ENCODE measurements around the gene SCAND1. TPM values are rescaled to one million over a fixed set of nuclear protein-coding genes. Genes with fewer than 3 reads are reported as not detected.
"Not testable (repeated sequence)": the region's sequence is repeated elsewhere in the genome, so short reads cannot be mapped to it uniquely, and the experiment has no call there.

SCAND1 gene
- 10 to 100 TPM; 44.8 to 55.4 TPM for total RNA-seq

- DNase-seq (ENCODE audit: low spot score) (peak; percentile 99), ATAC-seq (peak; percentile 93 to 95)
- peak within 1 kb of the TSS; percentile 97 for H3K4me3 Mint-ChIP-seq
- no peaks in the 10 kb centered on the region for H3K36me3 Mint-ChIP-seq
- no peaks in the 10 kb centered on the region for H3K9me3 Mint-ChIP-seq
- peaks cover 9 to 19% of the 10 kb centered on the region in 2 donors for H3K4me1 Mint-ChIP-seq (ENCODE audit: low read depth in 2 of 2)
- peak within 1 kb of the TSS; percentile 97 to 98 for H3K27ac Mint-ChIP-seq
- H3K27me3 Mint-ChIP-seq: no peaks in the 10 kb centered on the region
These were observed at the start of gene SCAND1 for GRCh38 chr20:35954200-35954906. Gene SCAND1, minus strand, starts transcription at chr20:35954502. Its CDS starts 218 bp downstream, at chr20:35954284.

DNA sequence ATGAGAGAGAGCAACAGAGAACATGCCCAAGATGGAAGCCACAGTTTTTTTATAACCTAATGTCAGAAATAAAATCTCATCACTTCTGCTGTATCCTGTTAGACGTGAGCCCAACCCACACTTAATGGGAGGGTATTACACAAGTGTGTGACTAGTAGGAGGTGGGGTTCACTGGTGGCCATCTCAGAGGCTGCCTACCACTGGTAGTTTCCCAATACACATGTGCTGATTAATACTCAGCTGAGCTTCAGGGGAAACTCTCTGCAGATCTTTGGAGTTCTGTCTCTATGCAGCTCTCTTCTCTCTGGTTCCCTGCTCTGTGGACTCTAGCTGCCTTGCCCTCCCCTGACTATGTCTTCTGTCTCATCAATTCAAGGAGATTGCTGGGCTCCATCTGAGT lies 49.7 kb upstream of the SCAND1 start:
- no peak overlapping the region for H3K27ac Mint-ChIP-seq
- H3K9me3 Mint-ChIP-seq: no peaks in the 10 kb centered on the region
- H3K36me3 Mint-ChIP-seq: no peaks in the 10 kb centered on the region
- no peak for DNase-seq (ENCODE audit: low spot score)
- H3K4me3 Mint-ChIP-seq: no peak overlapping the region
- peaks cover 4 to 9% of the 10 kb centered on the region in 2 donors for H3K27me3 Mint-ChIP-seq
- peak; percentile 48 to 51 for ATAC-seq
- H3K4me1 Mint-ChIP-seq (ENCODE audit: low read depth in 2 of 2): no peaks in the 10 kb centered on the region

DNA sequence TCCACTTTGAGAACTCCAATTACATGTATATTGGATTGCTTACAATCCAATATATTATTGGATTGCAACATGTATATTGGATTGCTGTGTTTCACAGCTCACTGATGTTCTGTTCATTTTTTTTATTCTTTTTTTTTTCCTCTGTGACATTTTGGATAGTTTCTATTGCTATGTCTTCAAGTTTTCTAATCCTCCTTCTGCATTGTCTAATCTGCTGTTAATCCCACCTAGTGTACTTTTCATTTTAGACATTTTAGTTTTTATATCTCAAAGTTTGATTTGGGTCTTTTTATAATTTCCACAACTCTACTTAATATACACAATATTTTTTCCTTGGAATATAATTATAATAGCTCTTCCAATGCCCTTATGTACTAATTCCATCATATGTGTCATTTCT lies 48.6 kb upstream of the SCAND1 start:
- Mint-ChIP-seq H3K9me3 (no peaks in the 10 kb centered on the region), H3K4me1 (ENCODE audit: low read depth in 2 of 2) (no peaks in the 10 kb centered on the region), H3K36me3 (no peaks in the 10 kb centered on the region), H3K27me3 (peaks cover 4 to 9% of the 10 kb centered on the region in 2 donors), H3K27ac (no peak overlapping the region), H3K4me3 (no peak overlapping the region)
- DNase-seq (ENCODE audit: low spot score) (no peak), ATAC-seq (no peak)

DNA sequence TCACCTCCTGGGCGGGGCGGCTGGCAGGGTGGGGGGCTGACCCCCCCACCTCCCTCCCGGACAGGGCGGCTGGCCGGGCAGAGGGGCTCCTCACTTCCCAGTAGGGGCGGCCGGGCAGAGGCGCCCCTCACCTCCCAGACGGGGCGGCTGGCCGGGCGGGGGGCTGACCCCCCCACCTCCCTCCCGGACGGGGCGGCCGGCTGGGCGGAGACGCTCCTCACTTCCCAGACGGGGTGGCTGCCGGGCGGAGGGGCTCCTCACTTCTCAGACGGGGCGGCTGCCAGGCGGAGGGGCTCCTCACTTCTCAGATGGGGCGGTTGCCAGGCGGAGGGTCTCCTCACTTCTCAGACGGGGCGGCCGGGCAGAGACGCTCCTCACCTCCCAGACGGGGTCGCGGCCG lies 47.0 kb upstream of the SCAND1 start:
- H3K4me3 Mint-ChIP-seq; H3K27me3 Mint-ChIP-seq; H3K36me3 Mint-ChIP-seq; H3K4me1 Mint-ChIP-seq (ENCODE audit: low read depth in 2 of 2); H3K27ac Mint-ChIP-seq; ATAC-seq; H3K9me3 Mint-ChIP-seq; DNase-seq (ENCODE audit: low spot score): not testable (repeated sequence)

- not testable (repeated sequence) for H3K4me1 Mint-ChIP-seq (ENCODE audit: low read depth in 2 of 2); H3K27me3 Mint-ChIP-seq; H3K9me3 Mint-ChIP-seq; DNase-seq (ENCODE audit: low spot score); H3K36me3 Mint-ChIP-seq; ATAC-seq; H3K4me3 Mint-ChIP-seq; H3K27ac Mint-ChIP-seq
These were observed 42.2 kb upstream of the SCAND1 start for GRCh38 chr20:35996492-35996891.

- DNase-seq (ENCODE audit: low spot score): peak; percentile 64
- peak; percentile 66 to 72 for ATAC-seq
- Mint-ChIP-seq H3K9me3 (no peaks in the 10 kb centered on the region), H3K27me3 (peaks cover 0 to 5% of the 10 kb centered on the region in 2 donors), H3K36me3 (no peaks in the 10 kb centered on the region), H3K27ac (no peak overlapping the region), H3K4me3 (no peak overlapping the region), H3K4me1 (ENCODE audit: low read depth in 2 of 2) (peaks cover 0 to 4% of the 10 kb centered on the region in 2 donors)
These were observed 40.7 kb upstream of the SCAND1 start for GRCh38 chr20:35994994-35995453.

DNA sequence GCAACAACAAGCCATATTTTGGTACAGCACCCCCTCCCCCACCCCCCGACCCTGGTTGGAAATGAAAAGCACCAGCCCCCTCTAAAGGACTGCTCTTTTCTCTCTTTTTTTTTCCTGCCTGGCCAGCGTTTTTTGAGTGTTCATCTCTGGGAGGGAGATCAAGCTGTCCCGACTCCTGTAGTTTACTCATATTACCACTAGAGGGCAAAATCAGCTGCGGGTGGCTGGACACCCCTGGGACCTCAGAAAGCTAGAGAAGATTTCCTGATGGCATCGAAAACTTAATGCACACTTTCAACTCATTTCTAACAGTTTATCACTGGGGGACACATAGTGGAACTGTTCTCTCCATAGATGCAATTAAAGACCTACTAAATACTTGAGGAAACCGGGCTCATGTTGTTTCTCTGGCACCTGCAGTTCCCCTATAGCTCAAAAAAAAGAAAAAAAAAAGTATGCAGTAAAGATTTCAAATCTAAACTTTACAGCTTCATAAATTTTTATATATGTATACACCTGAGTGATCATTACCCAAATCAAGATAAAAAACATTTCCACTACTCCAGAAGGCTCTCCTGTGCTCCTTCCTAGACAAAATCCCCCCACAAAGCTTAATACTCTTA lies 38.5 kb upstream of the SCAND1 start:
- Mint-ChIP-seq H3K4me1 (ENCODE audit: low read depth in 2 of 2) (peaks cover 0 to 4% of the 10 kb centered on the region in 2 donors), H3K36me3 (no peaks in the 10 kb centered on the region), H3K4me3 (no peak overlapping the region), H3K27ac (no peak overlapping the region), H3K9me3 (no peaks in the 10 kb centered on the region), H3K27me3 (peaks cover 15% of the 10 kb centered on the region in 2 donors)
- DNase-seq (ENCODE audit: low spot score) (peak; percentile 69), ATAC-seq (peak; percentile 71 to 79)

- Mint-ChIP-seq H3K4me1 (ENCODE audit: low read depth in 2 of 2) (peaks cover 0 to 8% of the 10 kb centered on the region in 2 donors), H3K4me3 (no peak overlapping the region), H3K27ac (no peak overlapping the region), H3K36me3 (no peaks in the 10 kb centered on the region), H3K9me3 (no peaks in the 10 kb centered on the region), H3K27me3 (peaks cover 15 to 22% of the 10 kb centered on the region in 2 donors)
- DNase-seq (ENCODE audit: low spot score) (no peak), ATAC-seq (no peak)
These were observed 37.0 kb upstream of the SCAND1 start for GRCh38 chr20:35991142-35991771.

- no peak for ATAC-seq
- Mint-ChIP-seq H3K9me3 (no peaks in the 10 kb centered on the region), H3K36me3 (no peaks in the 10 kb centered on the region), H3K27me3 (peaks cover 15 to 22% of the 10 kb centered on the region in 2 donors), H3K27ac (no peak overlapping the region), H3K4me1 (ENCODE audit: low read depth in 2 of 2) (peaks cover 9 to 17% of the 10 kb centered on the region in 2 donors), H3K4me3 (no peak overlapping the region)
- DNase-seq (ENCODE audit: low spot score): no peak
These were observed 34.7 kb upstream of the SCAND1 start for GRCh38 chr20:35988910-35989463.

- peaks cover 10 to 15% of the 10 kb centered on the region in 2 donors for H3K4me1 Mint-ChIP-seq (ENCODE audit: low read depth in 2 of 2)
- H3K9me3 Mint-ChIP-seq: no peaks in the 10 kb centered on the region
- H3K27ac Mint-ChIP-seq: no peak overlapping the region
- no peak for DNase-seq (ENCODE audit: low spot score)
- H3K27me3 Mint-ChIP-seq: peaks cover 11 to 22% of the 10 kb centered on the region in 2 donors
- no peak overlapping the region for H3K4me3 Mint-ChIP-seq
- no peak for ATAC-seq
- no peaks in the 10 kb centered on the region for H3K36me3 Mint-ChIP-seq
These were observed 31.5 kb upstream of the SCAND1 start for GRCh38 chr20:35985806-35986205.

GRCh38 chr20:35984382-35984781 lies 30.1 kb upstream of the SCAND1 start:
- Mint-ChIP-seq H3K27ac (peak overlapping the region; percentile 10 to 78), H3K4me3 (no peak overlapping the region), H3K4me1 (ENCODE audit: low read depth in 2 of 2) (peaks cover 10 to 15% of the 10 kb centered on the region in 2 donors), H3K9me3 (no peaks in the 10 kb centered on the region), H3K36me3 (no peaks in the 10 kb centered on the region), H3K27me3 (peaks cover 5 to 16% of the 10 kb centered on the region in 2 donors)
- peak in 1 of 2 donors; percentile 59 for ATAC-seq
- no peak for DNase-seq (ENCODE audit: low spot score)

DNA sequence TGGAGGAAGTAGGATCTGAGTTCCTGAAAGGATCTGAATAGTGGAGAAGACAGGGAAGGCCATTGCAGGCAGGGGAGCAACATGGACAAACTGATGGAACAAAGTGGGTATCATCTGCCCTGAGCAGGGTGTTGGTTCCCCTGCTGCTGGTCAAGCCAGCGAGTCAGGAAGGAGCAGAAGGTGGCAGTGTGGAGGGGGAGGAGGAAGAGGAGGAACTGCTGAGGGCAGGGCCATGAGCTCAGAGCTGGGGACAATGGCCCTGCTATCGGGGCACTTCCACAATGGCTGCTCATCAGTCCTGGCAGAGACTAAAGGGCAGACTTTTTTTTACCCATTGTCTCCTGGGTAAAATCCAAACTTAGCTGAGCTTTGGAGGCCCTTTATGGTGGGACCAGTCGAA lies 27.7 kb upstream of the SCAND1 start:
- Mint-ChIP-seq H3K9me3 (no peaks in the 10 kb centered on the region), H3K36me3 (no peaks in the 10 kb centered on the region), H3K27ac (no peak overlapping the region), H3K27me3 (peaks cover 1 to 7% of the 10 kb centered on the region in 2 donors), H3K4me1 (ENCODE audit: low read depth in 2 of 2) (peaks cover 10 to 15% of the 10 kb centered on the region in 2 donors), H3K4me3 (no peak overlapping the region)
- DNase-seq (ENCODE audit: low spot score): no peak
- ATAC-seq: no peak

DNA sequence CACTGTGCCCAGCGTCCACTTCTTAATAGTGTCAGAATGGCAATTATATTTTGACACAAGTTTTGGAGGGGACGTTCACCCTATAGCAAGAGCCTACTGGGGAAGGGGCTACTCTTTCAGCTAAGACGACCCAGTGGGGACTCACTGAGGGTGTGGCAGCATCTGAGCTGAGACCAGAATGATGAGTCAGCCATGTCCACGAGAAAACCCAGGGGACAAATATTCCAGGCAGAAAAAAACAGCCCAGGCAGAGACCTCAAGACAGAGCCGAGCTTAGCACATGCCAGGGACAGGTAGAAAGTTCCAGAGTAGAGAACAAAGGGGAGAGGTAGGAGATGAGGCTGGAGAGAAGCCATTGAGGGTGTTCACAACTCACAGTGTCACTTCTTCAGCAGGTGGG lies 25.2 kb upstream of the SCAND1 start:
- Mint-ChIP-seq H3K9me3 (no peaks in the 10 kb centered on the region), H3K36me3 (no peaks in the 10 kb centered on the region), H3K4me3 (no peak overlapping the region), H3K27me3 (peaks cover 0 to 2% of the 10 kb centered on the region in 2 donors), H3K4me1 (ENCODE audit: low read depth in 2 of 2) (peaks cover 6 to 7% of the 10 kb centered on the region in 2 donors), H3K27ac (no peak overlapping the region)
- ATAC-seq: no peak
- DNase-seq (ENCODE audit: low spot score): no peak

Measured in natural killer cell treated with Interleukin-12 subunit alpha and Interleukin-12 subunit beta and Interleukin-15 and Interleukin-18, amount 100 ng/mL, for 72 hours (primary cell).